AG04450 (cell line): Measurements from ENCODE around the gene PHLDA2. TPM values are rescaled to one million over a fixed set of nuclear protein-coding genes. Genes with fewer than 3 reads are reported as not detected.
A peak's percentile ranks its signal among the peaks of the same experiment; 100 is the strongest.

Experiments used
- CTCF ChIA-PET: fragments of 300-600, 350-600 bp; formaldehyde crosslinking; extraction: SDS; loops from one replicate; lab custom pipeline; 2022; ENCODE audit warnings: antibody characterized with exemption, inconsistent platforms; lab: Charles Lee
- POLR2A ChIA-PET: fragments of 350-600 bp; formaldehyde crosslinking; extraction: SDS; loops from one replicate; lab custom pipeline; 2021; ENCODE audit warnings: antibody characterized with exemption, inconsistent platforms; lab: Yijun Ruan, JAX
- DNase-seq: peaks from one replicate; pipeline ENCODE4 v3.0.0-alpha.2; 2011; ENCODE audit warnings: low read depth, low spot score
- H3K27ac ChIP-seq: one replicate; pipeline ENCODE4 v1.5.1; 2012; ENCODE audit warnings: low read depth, low read length, control low read depth
- H3K27me3 ChIP-seq: one replicate; pipeline ENCODE4 v1.6.0; 2012; ENCODE audit warnings: low read length; ENCODE audit not compliant: control insufficient read depth, insufficient read depth
- H3K4me3 ChIP-seq: 2 replicates; pipeline ENCODE4 v1.5.1; 2011; ENCODE audit warnings: mild to moderate bottlenecking, low read depth, low read length, control low read depth
- H3K9me3 ChIP-seq: 2 replicates; pipeline ENCODE4 v1.5.1; 2012; ENCODE audit warnings: low read length; ENCODE audit not compliant: control insufficient read depth, insufficient read depth
- CTCF ChIP-seq: IDR thresholded peaks from 2 replicates; pipeline ENCODE4 v1.5.1; 2011; ENCODE audit warnings: low read depth, low read length, control low read depth, inconsistent platforms
- polyA plus RNA-seq: library from polyadenylated mRNA; depleted of rRNA; stranded (reverse); fragments of >200 nt; gene quantifications from 2 replicates; pipeline ENCODE4 v1.2.3, GENCODE V29; 2011

The PHLDA2 gene
- polyA plus RNA-seq, 1 experiment = 9.6 TPM

- CTCF ChIA-PET = interaction anchor here (1.1 kb wide), 1 partner anchor 24 kb away, joined by 4 read pairs; no protein-coding TSS in a partner anchor
- no peak for DNase-seq
- no peaks in the 10 kb centered on the region for H3K27me3 ChIP-seq
- POLR2A ChIA-PET = no interaction called here
- no peak overlapping the region for H3K27ac ChIP-seq
- H3K9me3 ChIP-seq = no peaks in the 10 kb centered on the region; the same call in 1 of the 2 replicates
- no peak for TF ChIP-seq CTCF
- H3K4me3 ChIP-seq = no peak overlapping the region
Observed at GRCh38 chr11:2952290-2952689, 23.1 kb upstream of the PHLDA2 start.

GRCh38 chr11:2951231-2952110 is 22.3 kb upstream of the PHLDA2 start:
- ChIA-PET CTCF (no interaction called here), POLR2A (interaction anchor here (1.0 to 1.1 kb wide), 2 partner anchors 22 to 41 kb away, joined by 3 to 4 read pairs; partner anchors contain the start of genes NAP1L4 and PHLDA2)
- no peak overlapping the region for H3K4me3 ChIP-seq
- peak overlapping the region; percentile 75 for H3K27ac ChIP-seq
- no peaks in the 10 kb centered on the region for H3K27me3 ChIP-seq
- no peak for DNase-seq
- no peaks in the 10 kb centered on the region; the same call in 1 of the 2 replicates for H3K9me3 ChIP-seq
- no peak for TF ChIP-seq CTCF

- Histone ChIP-seq H3K27me3 (no peaks in the 10 kb centered on the region), H3K4me3 (no peak overlapping the region), H3K27ac (no peak overlapping the region), H3K9me3 (no peaks in the 10 kb centered on the region; the same call in 1 of the 2 replicates)
- POLR2A ChIA-PET = interaction anchor here (1.0 to 1.1 kb wide), 2 partner anchors 22 to 41 kb away, joined by 3 to 4 read pairs; partner anchors contain the start of genes NAP1L4 and PHLDA2
- TF ChIP-seq CTCF = no peak
- no peak for DNase-seq
- CTCF ChIA-PET = no interaction called here
Observed at GRCh38 chr11:2950825-2951224, 21.6 kb upstream of the PHLDA2 start.

GRCh38 chr11:2949920-2950319 is 20.7 kb upstream of the PHLDA2 start:
- Histone ChIP-seq H3K9me3 (no peaks in the 10 kb centered on the region; the same call in 1 of the 2 replicates), H3K27ac (no peak overlapping the region), H3K4me3 (no peak overlapping the region), H3K27me3 (no peaks in the 10 kb centered on the region)
- TF ChIP-seq CTCF = no peak
- ChIA-PET CTCF (no interaction called here), POLR2A (no interaction called here)
- no peak for DNase-seq

GRCh38 chr11:2947744-2948143 is 18.5 kb upstream of the PHLDA2 start:
- POLR2A ChIA-PET = no interaction called here
- CTCF ChIA-PET = no interaction called here
- H3K27ac ChIP-seq = no peak overlapping the region

More at GRCh38 chr11:2947744-2948143, 18.5 kb upstream of the PHLDA2 start:
- TF ChIP-seq CTCF = no peak
- no peak overlapping the region for H3K4me3 ChIP-seq
- no peak for DNase-seq
- peaks cover 4% of the 10 kb centered on the region; the same call in 1 of the 2 replicates for H3K9me3 ChIP-seq
- H3K27me3 ChIP-seq = no peaks in the 10 kb centered on the region
